HepG2 (cell line): ENCODE results near the gene FDXACB1. TPM values are rescaled to one million over a fixed set of nuclear protein-coding genes. Genes with fewer than 3 reads are reported as not detected.

Source experiments
- ATF3 ChIP-seq: sonication (generic); formaldehyde crosslinking; IDR thresholded peaks from 2 replicates; pipeline ENCODE4 v1.4.0; 2020; ENCODE audit warnings: missing genetic modification reagents
- ATF4 ChIP-seq, 2 experiments: fragments of 450-650 bp in 1 of 2; sonication (generic) in 1 of 2; formaldehyde crosslinking; IDR thresholded peaks; 2 replicates each; pipeline versions ENCODE4 v1.5.0 to v1.8.0; 2020 to 2022; ENCODE audit warnings: mild to moderate bottlenecking in 1 of 2, missing genetic modification reagents in 1 of 2
- GRHL1 ChIP-seq: sonication (generic); formaldehyde crosslinking; conservative IDR thresholded peaks from 2 replicates; pipeline ENCODE4 v1.8.0; 2022; ENCODE audit warnings: missing genetic modification reagents
- HHEX ChIP-seq: IDR thresholded peaks from 2 replicates; pipeline ENCODE4 v1.6.1; 2016; ENCODE audit warnings: control low read depth
- MEIS1 ChIP-seq: sonication (generic); formaldehyde crosslinking; IDR thresholded peaks from 2 replicates; pipeline ENCODE4 v1.9.0; 2021; ENCODE audit warnings: mild to moderate bottlenecking, missing genetic modification reagents, moderate library complexity, borderline replicate concordance
- MTA3 ChIP-seq: sonication (generic); formaldehyde crosslinking; IDR thresholded peaks from 2 replicates; pipeline ENCODE4 v1.4.0; 2020; ENCODE audit warnings: missing genetic modification reagents
- ZBTB14 ChIP-seq: sonication (generic); formaldehyde crosslinking; IDR thresholded peaks from 2 replicates; pipeline ENCODE4 v1.4.0; 2020; ENCODE audit warnings: missing genetic modification reagents
- ZBTB40 ChIP-seq, 2 experiments: fragments of 450-650 bp in 1 of 2; sonication (generic) in 1 of 2; formaldehyde crosslinking in 1 of 2; IDR thresholded peaks; 2 replicates each; pipeline versions ENCODE4 v1.6.1 to v1.8.0; 2016 to 2022; ENCODE audit warnings: antibody characterized with exemption in 1 of 2, mild to moderate bottlenecking in 1 of 2, missing genetic modification reagents in 1 of 2
- ZNF207 ChIP-seq: fragments of 450-650 bp; IDR thresholded peaks from 2 replicates; pipeline ENCODE4 v1.6.1; 2016; ENCODE audit warnings: antibody characterized with exemption, borderline replicate concordance
- ZNF24 ChIP-seq: fragments of 450-650 bp; IDR thresholded peaks from 2 replicates; pipeline ENCODE4 v1.6.1; 2017; ENCODE audit warnings: antibody characterized with exemption, mild to moderate bottlenecking
- ZNF337 ChIP-seq: sonication (generic); formaldehyde crosslinking; IDR thresholded peaks from 2 replicates; pipeline ENCODE4 v1.5.1; 2020; ENCODE audit warnings: missing genetic modification reagents, low read depth, mild to moderate bottlenecking, borderline replicate concordance
- ZNF747 ChIP-seq: sonication (generic); formaldehyde crosslinking; IDR thresholded peaks from 2 replicates; pipeline ENCODE4 v1.8.1; 2023; ENCODE audit warnings: missing genetic modification reagents, mild to moderate bottlenecking, borderline replicate concordance
- ZNF784 ChIP-seq: sonication (generic); formaldehyde crosslinking; IDR thresholded peaks from 2 replicates; pipeline ENCODE4 v1.5.1; 2020; ENCODE audit warnings: missing genetic modification reagents, mild to moderate bottlenecking, borderline replicate concordance
- polyA plus RNA-seq, 8 experiments: library from polyadenylated mRNA; depleted of rRNA in 3 of 8; stranded (reverse) in 7 of 8; unstranded in 1 of 8; fragments of >200 nt; fragmentation: Illumina TruSeq in 4 of 8; extraction: Trizol in 4 of 8; gene quantifications; 2 replicates each; pipeline versions ENCODE4 v1.2.1 to v1.2.3, GENCODE V29; 2011 to 2016; ENCODE audit warnings: low read depth in 4 of 8, missing spikeins in 1 of 8, mixed read lengths in 1 of 8; ENCODE audit not compliant: insufficient read depth in 1 of 8
- total RNA-seq, 5 experiments: library from RNA; depleted of rRNA; stranded (reverse); fragments of >200 nt; fragmentation: Illumina TruSeq; extraction: Trizol; gene quantifications; 2 replicates each; pipeline ENCODE4 v1.2.3, GENCODE V29; 2016; ENCODE audit warnings: low read depth in 1 of 5

The FDXACB1 gene
- total and polyA plus RNA-seq, 2 of the 13 experiments (the other 11 are each of a cell fraction or from before 2014, with no cell fraction given), result 1.1 to 3.4 TPM

GRCh38 chr11:111840143-111840542 lies 38.8 kb downstream of the FDXACB1 start (continued):
- TF ChIP-seq ZBTB40 (IDR thresholded peaks at IDR 0.05), result no peak
- no peak for TF ChIP-seq ZBTB40 (CRISPR knock-in tag; IDR thresholded peaks at IDR 0.05)
- TF ChIP-seq MEIS1 (CRISPR knock-in tag), result no peak
- TF ChIP-seq ATF4 (CRISPR knock-in tag; IDR thresholded peaks at IDR 0.05), result no peak
- no peak for TF ChIP-seq ZNF747 (CRISPR knock-in tag)
- no peak for TF ChIP-seq GRHL1 (CRISPR knock-in tag)
- no peak for TF ChIP-seq ATF3 (CRISPR knock-in tag)
- TF ChIP-seq HHEX, result peak; percentile 47; the same call in 1 of the 2 replicates
- no peak for TF ChIP-seq ZBTB14
- no peak for TF ChIP-seq ZNF784 (CRISPR knock-in tag)
- 0 out of 2 replicates have a peak, but pooled peaks have one; percentile 15 for TF ChIP-seq ZNF24
- no peak for TF ChIP-seq ZNF337
- TF ChIP-seq ZNF207, result no peak
- TF ChIP-seq MTA3 (CRISPR knock-in tag), result no peak
